Measurements from ENCODE around the gene CNST.

DNA sequence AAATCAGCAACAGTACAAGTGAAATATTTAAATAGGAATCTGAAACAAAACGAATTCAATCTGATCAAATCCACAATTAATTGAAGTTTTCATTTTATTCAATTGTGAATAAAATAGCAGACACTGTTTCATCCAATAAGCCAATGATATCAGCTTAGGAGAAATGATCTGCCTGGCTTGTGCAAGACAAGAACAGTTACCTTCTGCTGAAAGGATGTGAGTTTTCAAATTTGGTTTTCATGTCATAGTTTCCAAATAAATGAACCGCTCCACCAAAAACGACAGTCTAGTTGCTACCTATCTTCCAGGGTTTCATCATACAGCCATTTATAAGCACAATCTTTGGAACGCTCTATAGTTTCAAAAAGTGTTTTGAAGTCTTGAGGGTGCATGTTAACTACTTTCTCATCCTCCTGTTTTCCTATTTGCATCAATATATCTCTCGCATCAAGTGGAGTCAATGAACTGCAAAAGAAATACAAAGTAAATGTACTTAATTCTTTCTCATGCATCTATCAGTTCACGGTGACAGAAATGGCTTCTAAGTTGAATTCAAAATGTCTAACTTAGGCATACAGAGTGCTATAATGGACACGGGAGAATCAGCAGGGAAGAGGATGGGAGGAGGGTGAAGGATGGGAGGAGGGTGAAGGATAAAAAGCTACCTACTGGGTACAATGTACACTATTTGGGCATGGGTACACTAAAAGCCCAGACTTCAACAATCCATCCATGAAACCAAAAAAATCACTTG is 25.3 kb upstream of the CNST start:
- TF ChIP-seq, protein P1, sequence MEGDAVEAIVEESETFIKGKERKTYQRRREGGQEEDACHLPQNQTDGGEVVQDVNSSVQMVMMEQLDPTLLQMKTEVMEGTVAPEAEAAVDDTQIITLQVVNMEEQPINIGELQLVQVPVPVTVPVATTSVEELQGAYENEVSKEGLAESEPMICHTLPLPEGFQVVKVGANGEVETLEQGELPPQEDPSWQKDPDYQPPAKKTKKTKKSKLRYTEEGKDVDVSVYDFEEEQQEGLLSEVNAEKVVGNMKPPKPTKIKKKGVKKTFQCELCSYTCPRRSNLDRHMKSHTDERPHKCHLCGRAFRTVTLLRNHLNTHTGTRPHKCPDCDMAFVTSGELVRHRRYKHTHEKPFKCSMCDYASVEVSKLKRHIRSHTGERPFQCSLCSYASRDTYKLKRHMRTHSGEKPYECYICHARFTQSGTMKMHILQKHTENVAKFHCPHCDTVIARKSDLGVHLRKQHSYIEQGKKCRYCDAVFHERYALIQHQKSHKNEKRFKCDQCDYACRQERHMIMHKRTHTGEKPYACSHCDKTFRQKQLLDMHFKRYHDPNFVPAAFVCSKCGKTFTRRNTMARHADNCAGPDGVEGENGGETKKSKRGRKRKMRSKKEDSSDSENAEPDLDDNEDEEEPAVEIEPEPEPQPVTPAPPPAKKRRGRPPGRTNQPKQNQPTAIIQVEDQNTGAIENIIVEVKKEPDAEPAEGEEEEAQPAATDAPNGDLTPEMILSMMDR (conservative IDR thresholded peaks at IDR 0.05; ENCODE audit: low read length), result no peak
- no peak for TF ChIP-seq EZH2phosphoT487 (IDR thresholded peaks at IDR 0.05; ENCODE audit: borderline replicate concordance)

Data from Loucy (cell line).